GM12801 (cell line): ENCODE data around the gene ABHD1.

Experiments used
- CTCF ChIP-seq: IDR thresholded peaks from one replicate; pipeline ENCODE4 v1.5.1; 2011; ENCODE audit warnings: control low read depth; ENCODE audit not compliant: insufficient read length; ENCODE audit errors: extremely low read depth

The ABHD1 gene

GRCh38 chr2:27133905-27134780, 10.5 kb downstream of the ABHD1 start, which contains the start of gene PREB:
TSS of gene PREB (minus strand) at chr2:27134636. CDS start at chr2:27134421, 215 bp downstream.
- no peak for TF ChIP-seq CTCF

GRCh38 chr2:27134781-27135477, 11.3 kb downstream of the ABHD1 start:
- no peak for TF ChIP-seq CTCF

- TF ChIP-seq CTCF = no peak
Measured at GRCh38 chr2:27135478-27135955, 11.9 kb downstream of the ABHD1 start.

- TF ChIP-seq CTCF = no peak
Measured at GRCh38 chr2:27136751-27137150, 13.1 kb downstream of the ABHD1 start.

- TF ChIP-seq CTCF = no peak
Measured at GRCh38 chr2:27137322-27137935, 13.8 kb downstream of the ABHD1 start.

GRCh38 chr2:27138111-27138510, 14.5 kb downstream of the ABHD1 start:
- no peak for TF ChIP-seq CTCF

GRCh38 chr2:27139310-27139709, 15.7 kb downstream of the ABHD1 start, which contains the start of gene PRR30:
TSS of gene PRR30 (minus strand) at chr2:27139410. CDS start at chr2:27138329, 1,081 bp downstream.
- no peak for TF ChIP-seq CTCF
